GM12892 (cell line): ENCODE measurements around the gene NHS.

Experiments used
- DNase-seq: peaks from one replicate; pipeline ENCODE4 v3.0.0; 2011; ENCODE audit not compliant: insufficient read length
- FAIRE-seq: peaks from 2 replicates; lab custom pipeline; 2011; peaks lifted over from hg19 to GRCh38; lab: Jason Lieb, UNC
- POLR2A ChIP-seq: IDR thresholded peaks from 2 replicates; pipeline ENCODE4 v1.6.1; 2011; ENCODE audit warnings: low read depth, low read length, control low read depth
- POLR2AphosphoS5 ChIP-seq: IDR thresholded peaks from 2 replicates; pipeline ENCODE4 v1.6.1; 2011; ENCODE audit warnings: low read depth, low read length, control low read depth
- TAF1 ChIP-seq: IDR thresholded peaks from 2 replicates; pipeline ENCODE4 v1.6.1; 2011; ENCODE audit warnings: low read depth, mild to moderate bottlenecking, control low read depth, low read length, borderline replicate concordance

The NHS gene

GRCh38 chrX:17631647-17632046 lies 256.6 kb downstream of the NHS start:
- TF ChIP-seq POLR2AphosphoS5 (no peak), POLR2A (no peak), TAF1 (no peak)
- DNase-seq (no peak), FAIRE-seq (no peak)

GRCh38 chrX:17632942-17633341 lies 257.9 kb downstream of the NHS start:
- FAIRE-seq (peak; percentile 71), DNase-seq (no peak)
- TF ChIP-seq POLR2A (no peak), TAF1 (no peak)

- TF ChIP-seq POLR2AphosphoS5 (no peak), TAF1 (no peak), POLR2A (no peak)
- no peak for DNase-seq
- FAIRE-seq: no peak
Observed at GRCh38 chrX:17633546-17633945, 258.5 kb downstream of the NHS start.

GRCh38 chrX:17634542-17635207 lies 259.7 kb downstream of the NHS start:
- DNase-seq (no peak), FAIRE-seq (no peak)
- TF ChIP-seq POLR2AphosphoS5 (no peak), POLR2A (no peak), TAF1 (no peak)

- no peak for FAIRE-seq
- TF ChIP-seq POLR2A (no peak), TAF1 (no peak), POLR2AphosphoS5 (no peak)
- no peak for DNase-seq
Observed at GRCh38 chrX:17635231-17635630, 260.2 kb downstream of the NHS start.

- DNase-seq (no peak), FAIRE-seq (no peak)
- TF ChIP-seq POLR2AphosphoS5 (no peak), POLR2A (no peak), TAF1 (no peak)
Observed at GRCh38 chrX:17637235-17637634, 262.2 kb downstream of the NHS start.

- no peak for DNase-seq
- FAIRE-seq: no peak
- no peak for TF ChIP-seq POLR2A
- TF ChIP-seq TAF1: no peak
- TF ChIP-seq POLR2AphosphoS5: no peak
Observed at GRCh38 chrX:17638731-17639130, 263.7 kb downstream of the NHS start.

- FAIRE-seq (no peak), DNase-seq (no peak)
- TF ChIP-seq POLR2AphosphoS5: no peak
- no peak for TF ChIP-seq POLR2A
- TF ChIP-seq TAF1: no peak
Observed at GRCh38 chrX:17642891-17643290, 267.9 kb downstream of the NHS start.

- FAIRE-seq: no peak
- no peak for TF ChIP-seq POLR2A
- no peak for TF ChIP-seq POLR2AphosphoS5
- DNase-seq: no peak
Observed at GRCh38 chrX:17643528-17643927, 268.5 kb downstream of the NHS start.

- TF ChIP-seq TAF1: no peak
- FAIRE-seq: no peak
Observed at GRCh38 chrX:17644001-17644400, 269.0 kb downstream of the NHS start.

GRCh38 chrX:17654116-17654515 lies 279.1 kb downstream of the NHS start:
- FAIRE-seq: no peak
- TF ChIP-seq TAF1: no peak
- TF ChIP-seq POLR2AphosphoS5: no peak
- no peak for TF ChIP-seq POLR2A
- no peak for DNase-seq

More at GRCh38 chrX:17644001-17644400, 269.0 kb downstream of the NHS start:
- DNase-seq: no peak

- DNase-seq (no peak), FAIRE-seq (no peak)
- TF ChIP-seq TAF1: no peak
- no peak for TF ChIP-seq POLR2AphosphoS5
- TF ChIP-seq POLR2A: no peak
Observed at GRCh38 chrX:17655211-17656034, 280.4 kb downstream of the NHS start.
